ENCODE data around the gene COL2A1. TPM values are rescaled to one million over a fixed set of nuclear protein-coding genes. Genes with fewer than 3 reads are reported as not detected.

COL2A1 gene
- total and polyA plus RNA-seq, 8 donors, result 2.2 to 14.5 (median 6.8) TPM; not detected in 2

- H3K27me3 ChIP-seq, result no peaks in the 10 kb centered on the region
- no peak overlapping the region for H3K4me3 ChIP-seq
- no peak for TF ChIP-seq CTCF (IDR thresholded peaks at IDR 0.05)
- no peak for TF ChIP-seq EP300 (IDR thresholded peaks at IDR 0.05)
- no peak for TF ChIP-seq POLR2AphosphoS5 (IDR thresholded peaks at IDR 0.05)
- no peak for TF ChIP-seq POLR2A (IDR thresholded peaks at IDR 0.05)
- no peaks in the 10 kb centered on the region for H3K4me1 ChIP-seq
- no peak overlapping the region for H3K27ac ChIP-seq
- peaks cover 17 to 61% (median 60%) of the 10 kb centered on the region in 4 donors for H3K36me3 ChIP-seq
- intact Hi-C loops (cut with DNase I; ENCODE audit: low total_unique reads), result no loop called here
- H3K9me3 ChIP-seq, result no peaks in the 10 kb centered on the region
- 86 to 93% (median 87%) methylated on average over 6 of the region's 6 CpGs for WGBS, 5 donors
- no peak for DNase-seq
These were observed 45.9 kb upstream of the COL2A1 start for GRCh38 chr12:48050174-48050573.

GRCh38 chr12:48045965-48046518 is 41.8 kb upstream of the COL2A1 start:
- WGBS, 5 donors, result 60 to 79% (median 71%) methylated on average over 2 of the region's 2 CpGs
- intact Hi-C loops (cut with DNase I; ENCODE audit: low total_unique reads), result no loop called here
- TF ChIP-seq POLR2AphosphoS5 (IDR thresholded peaks at IDR 0.05), result no peak
- Histone ChIP-seq H3K27ac (peak overlapping the region in 1 of 5 donors; percentile 2), H3K4me3 (no peak overlapping the region), H3K9me3 (no peaks in the 10 kb centered on the region), H3K4me1 (no peaks in the 10 kb centered on the region), H3K36me3 (peaks cover 25 to 85% (median 79%) of the 10 kb centered on the region in 4 donors), H3K27me3 (no peaks in the 10 kb centered on the region)
- DNase-seq, result peak in 1 of 2 donors; percentile 45

DNA sequence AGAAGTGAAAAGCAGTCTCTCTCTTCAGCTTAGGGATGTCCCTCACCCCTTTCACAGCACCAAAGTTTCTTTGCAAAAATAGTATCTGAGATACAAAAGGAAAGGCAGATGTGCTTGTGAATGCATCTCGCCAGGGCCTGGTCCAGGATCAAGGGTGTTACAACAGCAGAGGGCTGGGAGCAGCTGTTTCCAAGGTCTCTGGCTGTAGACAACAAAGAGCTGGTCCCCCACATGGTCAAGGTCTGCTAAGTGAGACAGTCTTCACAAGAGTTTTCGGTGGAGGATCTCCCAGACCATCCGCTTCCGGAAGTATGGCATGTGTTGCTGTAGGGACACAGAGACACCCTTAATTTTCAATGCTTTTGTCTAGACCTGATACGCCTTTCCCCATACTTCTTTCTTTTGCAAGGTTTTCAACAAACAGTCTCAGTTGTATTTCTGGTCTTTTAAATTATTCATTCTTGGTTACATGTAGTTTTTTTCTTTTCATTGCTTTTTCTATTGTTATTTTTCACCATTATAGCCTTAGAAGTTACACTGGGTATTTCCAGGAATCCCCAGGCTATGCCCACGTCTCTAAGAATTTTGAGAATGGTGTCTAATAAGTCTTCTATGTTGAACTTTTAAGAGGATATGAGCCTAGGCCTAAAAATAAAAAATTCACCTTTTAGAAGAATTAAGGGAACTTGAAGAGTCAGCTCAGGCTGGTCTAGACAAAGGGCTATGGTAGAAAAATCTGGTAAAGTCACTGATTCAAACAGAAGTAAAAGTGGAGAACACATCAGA is 41.0 kb upstream of the COL2A1 start:
- intact Hi-C loops (cut with DNase I; ENCODE audit: low total_unique reads), result no loop called here
- DNase-seq, result no peak
- 95 to 96% (median 95%) methylated on average over 6 of the region's 6 CpGs for WGBS, 5 donors
- H3K4me3 ChIP-seq, result no peak overlapping the region
- H3K9me3 ChIP-seq, result no peaks in the 10 kb centered on the region
- TF ChIP-seq CTCF (IDR thresholded peaks at IDR 0.05) (no peak), POLR2A (IDR thresholded peaks at IDR 0.05) (no peak), POLR2AphosphoS5 (IDR thresholded peaks at IDR 0.05) (no peak), EP300 (IDR thresholded peaks at IDR 0.05) (no peak)
- no peak overlapping the region for H3K27ac ChIP-seq
- H3K4me1 ChIP-seq, result no peaks in the 10 kb centered on the region
- no peaks in the 10 kb centered on the region for H3K27me3 ChIP-seq
- H3K36me3 ChIP-seq, result peaks cover 25 to 78% (median 76%) of the 10 kb centered on the region in 4 donors

DNA sequence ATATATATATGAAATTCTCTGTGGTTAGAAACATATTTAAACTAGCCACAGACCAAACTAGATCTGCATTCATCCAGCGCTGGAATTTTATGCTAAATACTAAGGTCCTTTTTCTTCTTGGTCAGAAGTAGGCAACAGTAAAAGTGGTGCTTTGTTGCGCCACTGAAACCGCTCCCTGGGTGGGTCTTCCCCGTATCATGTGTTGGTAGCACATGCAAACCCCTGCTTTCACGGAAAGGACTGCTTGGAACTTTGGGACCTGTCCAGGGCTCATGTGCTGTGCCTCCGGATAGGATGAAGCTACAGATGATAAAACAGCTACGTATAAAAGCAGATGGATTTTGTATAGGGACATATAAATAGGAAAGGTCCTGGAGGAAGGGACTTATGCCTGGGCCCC is 40.1 kb upstream of the COL2A1 start:
- WGBS, 5 donors, result 92 to 96% (median 94%) methylated on average over 7 of the region's 7 CpGs
- TF ChIP-seq CTCF (IDR thresholded peaks at IDR 0.05) (no peak), EP300 (IDR thresholded peaks at IDR 0.05) (no peak), POLR2AphosphoS5 (IDR thresholded peaks at IDR 0.05) (no peak), POLR2A (IDR thresholded peaks at IDR 0.05) (no peak)
- no peak overlapping the region for H3K4me3 ChIP-seq
- intact Hi-C loops (cut with DNase I; ENCODE audit: low total_unique reads), result no loop called here
- no peak for DNase-seq
- no peaks in the 10 kb centered on the region for H3K27me3 ChIP-seq
- no peaks in the 10 kb centered on the region for H3K9me3 ChIP-seq
- no peak overlapping the region for H3K27ac ChIP-seq
- H3K4me1 ChIP-seq, result no peaks in the 10 kb centered on the region
- H3K36me3 ChIP-seq, result peaks cover 25 to 69% (median 68%) of the 10 kb centered on the region in 4 donors

- intact Hi-C loops (cut with DNase I; ENCODE audit: low total_unique reads), result no loop called here
- H3K4me1 ChIP-seq, result no peaks in the 10 kb centered on the region
- no peak overlapping the region for H3K27ac ChIP-seq
- no peak overlapping the region for H3K4me3 ChIP-seq
- TF ChIP-seq CTCF (IDR thresholded peaks at IDR 0.05), result no peak
- no peak for TF ChIP-seq POLR2A (IDR thresholded peaks at IDR 0.05)
- TF ChIP-seq EP300 (IDR thresholded peaks at IDR 0.05), result no peak
- no peak for TF ChIP-seq POLR2AphosphoS5 (IDR thresholded peaks at IDR 0.05)
- H3K27me3 ChIP-seq, result no peaks in the 10 kb centered on the region
- no peaks in the 10 kb centered on the region for H3K9me3 ChIP-seq
- H3K36me3 ChIP-seq, result peaks cover 20 to 63% (median 62%) of the 10 kb centered on the region in 4 donors
- no peak for DNase-seq
- 76 to 92% (median 81%) methylated on average over 4 of the region's 4 CpGs for WGBS, 5 donors
These were observed 39.5 kb upstream of the COL2A1 start for GRCh38 chr12:48043771-48044170.

Measured in stomach (tissue), 9 donors.